ENCODE results near the gene EPS8. TPM values are rescaled to one million over a fixed set of nuclear protein-coding genes. Genes with fewer than 3 reads are reported as not detected.

Gene EPS8
- total RNA-seq, 1 experiment from 2014 or later: 232 TPM

- no peaks in the 10 kb centered on the region for H3K9me3 ChIP-seq (ENCODE audit: insufficient read depth, low read depth)
- ChIA-PET CTCF (no interaction called here), POLR2A (ENCODE audit: unreplicated experiment) (no interaction called here)
- H3K9me2 ChIP-seq (ENCODE audit: insufficient read depth): no peaks in the 10 kb centered on the region
- H3K79me2 ChIP-seq (ENCODE audit: low read depth): no peaks in the 10 kb centered on the region
- H3F3A ChIP-seq (ENCODE audit: insufficient read depth, low read depth): peaks cover 8% of the 10 kb centered on the region
- H3K36me3 ChIP-seq (ENCODE audit: low read depth): peaks cover 26% of the 10 kb centered on the region
- intact Hi-C loops (cut with micrococcal nuclease; ENCODE audit: unreplicated experiment): no loop called here
- no peaks in the 10 kb centered on the region for H3K4me1 ChIP-seq (replicated peaks; ENCODE audit: insufficient read depth)
- no peak for TF ChIP-seq EZH2 (IDR thresholded peaks at IDR 0.05; ENCODE audit: low read depth)
- TF ChIP-seq, protein P1, sequence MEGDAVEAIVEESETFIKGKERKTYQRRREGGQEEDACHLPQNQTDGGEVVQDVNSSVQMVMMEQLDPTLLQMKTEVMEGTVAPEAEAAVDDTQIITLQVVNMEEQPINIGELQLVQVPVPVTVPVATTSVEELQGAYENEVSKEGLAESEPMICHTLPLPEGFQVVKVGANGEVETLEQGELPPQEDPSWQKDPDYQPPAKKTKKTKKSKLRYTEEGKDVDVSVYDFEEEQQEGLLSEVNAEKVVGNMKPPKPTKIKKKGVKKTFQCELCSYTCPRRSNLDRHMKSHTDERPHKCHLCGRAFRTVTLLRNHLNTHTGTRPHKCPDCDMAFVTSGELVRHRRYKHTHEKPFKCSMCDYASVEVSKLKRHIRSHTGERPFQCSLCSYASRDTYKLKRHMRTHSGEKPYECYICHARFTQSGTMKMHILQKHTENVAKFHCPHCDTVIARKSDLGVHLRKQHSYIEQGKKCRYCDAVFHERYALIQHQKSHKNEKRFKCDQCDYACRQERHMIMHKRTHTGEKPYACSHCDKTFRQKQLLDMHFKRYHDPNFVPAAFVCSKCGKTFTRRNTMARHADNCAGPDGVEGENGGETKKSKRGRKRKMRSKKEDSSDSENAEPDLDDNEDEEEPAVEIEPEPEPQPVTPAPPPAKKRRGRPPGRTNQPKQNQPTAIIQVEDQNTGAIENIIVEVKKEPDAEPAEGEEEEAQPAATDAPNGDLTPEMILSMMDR (conservative IDR thresholded peaks at IDR 0.05): no peak
- no peak overlapping the region for H3K4me2 ChIP-seq
- no peak for DNase-seq
- H3K27me3 ChIP-seq (ENCODE audit: insufficient read depth, low read depth): no peaks in the 10 kb centered on the region
- H2AFZ ChIP-seq: no peak overlapping the region
- no peak overlapping the region for H3K27ac ChIP-seq
- no peaks in the 10 kb centered on the region for H4K20me1 ChIP-seq (ENCODE audit: insufficient read depth)
- BruUV-seq (replicated peaks): no TSS peak
- H3K4me3 ChIP-seq: no peak overlapping the region
These were observed 140.6 kb downstream of the EPS8 start for GRCh38 chr12:15648558-15648957.

GRCh38 chr12:15646581-15646980, 142.6 kb downstream of the EPS8 start:
- no peak overlapping the region for H3K4me2 ChIP-seq
- no peak overlapping the region for H3K27ac ChIP-seq
- intact Hi-C loops (cut with micrococcal nuclease; ENCODE audit: unreplicated experiment): no loop called here
- no peaks in the 10 kb centered on the region for H3K4me1 ChIP-seq (replicated peaks; ENCODE audit: insufficient read depth)
- no peaks in the 10 kb centered on the region for H4K20me1 ChIP-seq (ENCODE audit: insufficient read depth)
- peaks cover 22% of the 10 kb centered on the region for H3K36me3 ChIP-seq (ENCODE audit: low read depth)
- no peaks in the 10 kb centered on the region for H3K27me3 ChIP-seq (ENCODE audit: insufficient read depth, low read depth)
- ChIA-PET POLR2A (ENCODE audit: unreplicated experiment) (no interaction called here), CTCF (no interaction called here)
- TF ChIP-seq EZH2 (IDR thresholded peaks at IDR 0.05; ENCODE audit: low read depth): no peak
- TF ChIP-seq, protein P1 (conservative IDR thresholded peaks at IDR 0.05): no peak
- no peak for DNase-seq
- H3K79me2 ChIP-seq (ENCODE audit: low read depth): no peaks in the 10 kb centered on the region
- no TSS peak for BruUV-seq (replicated peaks)
- H3F3A ChIP-seq (ENCODE audit: insufficient read depth, low read depth): peaks cover 8% of the 10 kb centered on the region
- H3K9me3 ChIP-seq (ENCODE audit: insufficient read depth, low read depth): no peaks in the 10 kb centered on the region
- no peaks in the 10 kb centered on the region for H3K9me2 ChIP-seq (ENCODE audit: insufficient read depth)
- no peak overlapping the region for H2AFZ ChIP-seq
- no peak overlapping the region for H3K4me3 ChIP-seq

GRCh38 chr12:15644700-15645099, 144.5 kb downstream of the EPS8 start:
- no peak for DNase-seq
- H3K27me3 ChIP-seq (ENCODE audit: insufficient read depth, low read depth): no peaks in the 10 kb centered on the region
- H3K4me2 ChIP-seq: no peak overlapping the region
- no peaks in the 10 kb centered on the region for H3K4me1 ChIP-seq (replicated peaks; ENCODE audit: insufficient read depth)
- no peak for TF ChIP-seq EZH2 (IDR thresholded peaks at IDR 0.05; ENCODE audit: low read depth)
- TF ChIP-seq, protein P1 (conservative IDR thresholded peaks at IDR 0.05): no peak
- intact Hi-C loops (cut with micrococcal nuclease; ENCODE audit: unreplicated experiment): no loop called here
- H3K79me2 ChIP-seq (ENCODE audit: low read depth): no peaks in the 10 kb centered on the region
- no peaks in the 10 kb centered on the region for H3K9me2 ChIP-seq (ENCODE audit: insufficient read depth)
- peaks cover 8% of the 10 kb centered on the region for H3F3A ChIP-seq (ENCODE audit: insufficient read depth, low read depth)
- CTCF ChIA-PET: no interaction called here
- no peak overlapping the region for H2AFZ ChIP-seq
- no peaks in the 10 kb centered on the region for H3K9me3 ChIP-seq (ENCODE audit: insufficient read depth, low read depth)
- POLR2A ChIA-PET (ENCODE audit: unreplicated experiment): interaction anchor here (0.6 kb wide), 1 partner anchor 18 kb away, joined by 7 read pairs; no protein-coding TSS in a partner anchor
- no TSS peak for BruUV-seq (replicated peaks)
- peaks cover 34% of the 10 kb centered on the region for H3K36me3 ChIP-seq (ENCODE audit: low read depth)
- H3K27ac ChIP-seq: no peak overlapping the region
- no peaks in the 10 kb centered on the region for H4K20me1 ChIP-seq (ENCODE audit: insufficient read depth)
- no peak overlapping the region for H3K4me3 ChIP-seq

Data from PC-9 (cell line).